GM12878 (cell line): ENCODE measurements around the gene MAGI1. TPM values are rescaled to one million over a fixed set of nuclear protein-coding genes. Genes with fewer than 3 reads are reported as not detected.

Experiments used
- ATAC-seq: fragments of 200-7000 bp; cut with Tn5 transposase; 3 replicates; pipeline ENCODE4 v1.9.1; 2020; ENCODE audit warnings: mild to moderate bottlenecking, moderate library complexity
- BruUV-seq: library from RNA; stranded (reverse); fragments of 400-500 nt; replicated peaks from 2 replicates; lab custom pipeline; 2021; lab: Mats Ljungman, UMichigan
- CTCF ChIA-PET: fragments of 300-600 bp; sonication (Branson Sonifier 250); formaldehyde crosslinking; extraction: SDS; loops from one replicate; lab custom pipeline; 2021; ENCODE audit warnings: inconsistent platforms; lab: Yijun Ruan, JAX
- POLR2A ChIA-PET: fragments of 350-600 bp; formaldehyde crosslinking; extraction: SDS; loops from one replicate; lab custom pipeline; 2021; ENCODE audit warnings: inconsistent platforms; lab: Charles Lee
- RAD21 ChIA-PET: fragments of 300-600 bp; sonication (Branson Sonifier 250); formaldehyde crosslinking; loops from one replicate; lab custom pipeline; 2023; ENCODE audit warnings: antibody characterized with exemption; ENCODE audit not compliant: unreplicated experiment; lab: Charles Lee
- SMC1A ChIA-PET: fragments of 300-600 bp; sonication (Branson Sonifier 250); formaldehyde crosslinking; loops from one replicate; lab custom pipeline; 2023; ENCODE audit not compliant: unreplicated experiment, uncharacterized antibody; lab: Charles Lee
- DNase-seq: peaks from one replicate; pipeline ENCODE4 v3.0.0-alpha.2; 2011; ENCODE audit warnings: low read depth, low spot score
- FAIRE-seq: peaks from 3 replicates; lab custom pipeline; 2011; peaks lifted over from hg19 to GRCh38; lab: Jason Lieb, UNC
- H2AFZ ChIP-seq: 2 replicates; pipeline ENCODE4 v1.6.0; 2011; ENCODE audit warnings: low read depth, low read length, control low read depth; ENCODE audit not compliant: control insufficient read depth
- H3K27ac ChIP-seq: 2 replicates; pipeline ENCODE4 v1.5.1; 2011; ENCODE audit warnings: control low read depth; ENCODE audit not compliant: control insufficient read depth, insufficient read depth
- H3K27me3 ChIP-seq, 2 experiments: replicated peaks in 1 of 2; 2 replicates each; pipeline versions ENCODE4 v1.6.0 to v1.6.1; 2011; ENCODE audit warnings: low read length in 1 of 2; ENCODE audit not compliant: control insufficient read depth in 2 of 2, insufficient read depth in 2 of 2
- H3K36me3 ChIP-seq, 2 experiments: 2 replicates each; pipeline ENCODE4 v1.5.1; 2011; ENCODE audit warnings: low read length in 1 of 2; ENCODE audit not compliant: control insufficient read depth in 2 of 2, insufficient read depth in 2 of 2
- H3K4me1 ChIP-seq: 2 replicates; pipeline ENCODE4 v1.6.1; 2011; ENCODE audit warnings: mild to moderate bottlenecking, low read length, moderate library complexity, mixed read lengths; ENCODE audit not compliant: control insufficient read depth, insufficient read depth
- H3K4me2 ChIP-seq: 2 replicates; pipeline ENCODE4 v1.6.0; 2011; ENCODE audit warnings: control low read depth; ENCODE audit not compliant: control insufficient read depth, insufficient read depth
- H3K4me3 ChIP-seq: fragments of 200-600 bp; sonication (generic); 2 replicates; pipeline ENCODE4 v1.5.1; 2016
- H3K79me2 ChIP-seq: 2 replicates; pipeline ENCODE4 v1.6.0; 2011; ENCODE audit warnings: low read length; ENCODE audit not compliant: control insufficient read depth, insufficient read depth
- H3K9ac ChIP-seq: 2 replicates; pipeline ENCODE4 v1.8.0; 2011; ENCODE audit warnings: low read length, control low read depth, mixed read lengths; ENCODE audit not compliant: control insufficient read depth, insufficient read depth
- H3K9me3 ChIP-seq: replicated peaks from 3 replicates; pipeline ENCODE4 v1.5.1; 2011; ENCODE audit warnings: mild to moderate bottlenecking, low read length; ENCODE audit not compliant: control insufficient read depth, insufficient read depth
- H4K20me1 ChIP-seq: 2 replicates; pipeline ENCODE4 v1.6.0; 2011; ENCODE audit not compliant: control insufficient read depth, insufficient read depth
- BCL11A ChIP-seq: IDR thresholded peaks from 2 replicates; pipeline ENCODE4 v1.6.1; 2011; ENCODE audit warnings: low read depth, low read length
- BRCA1 ChIP-seq: IDR thresholded peaks from 2 replicates; pipeline ENCODE4 v1.6.1; 2011; ENCODE audit warnings: low read depth, low read length, improper control_type of control experiment
- CHD1 ChIP-seq: IDR thresholded peaks from 2 replicates; pipeline ENCODE4 v1.6.1; 2012; ENCODE audit warnings: low read depth, low read length, improper control_type of control experiment
- CREB1 ChIP-seq: IDR thresholded peaks from 2 replicates; pipeline ENCODE4 v1.6.1; 2012; ENCODE audit warnings: low read depth, mild to moderate bottlenecking, inconsistent platforms
- EED ChIP-seq: sonication (generic); IDR thresholded peaks from 2 replicates; pipeline ENCODE4 v1.6.1; 2016; ENCODE audit warnings: antibody characterized with exemption, low read depth
- FOXM1 ChIP-seq: IDR thresholded peaks from 2 replicates; pipeline ENCODE4 v1.6.1; 2012; ENCODE audit warnings: low read depth, mild to moderate bottlenecking, inconsistent platforms, low read length, moderate library complexity
- HCFC1 ChIP-seq: fragments of 150-350 bp; IDR thresholded peaks from 2 replicates; pipeline ENCODE4 v1.6.1; 2014; ENCODE audit warnings: low read length
- JUNB ChIP-seq: IDR thresholded peaks from 2 replicates; pipeline ENCODE4 v1.6.1; 2016; ENCODE audit warnings: antibody characterized with exemption, mild to moderate bottlenecking
- MYC ChIP-seq: IDR thresholded peaks from 2 replicates; pipeline ENCODE4 v1.6.1; 2011; ENCODE audit warnings: mild to moderate bottlenecking, low read length, moderate library complexity, inconsistent platforms; ENCODE audit not compliant: insufficient read depth, insufficient replicate concordance, insufficient read length, severe bottlenecking
- NR2C2 ChIP-seq: IDR thresholded peaks from 2 replicates; pipeline ENCODE4 v1.6.1; 2011; ENCODE audit warnings: borderline replicate concordance, low read depth; ENCODE audit not compliant: control insufficient read depth, insufficient read length
- PAX8 ChIP-seq: fragments of 450-650 bp; IDR thresholded peaks from 2 replicates; pipeline ENCODE4 v1.6.1; 2017; ENCODE audit warnings: mild to moderate bottlenecking, moderate library complexity
- POLR2AphosphoS2 ChIP-seq: IDR thresholded peaks from 2 replicates; pipeline ENCODE4 v1.6.1; 2011; ENCODE audit warnings: low read depth, mild to moderate bottlenecking, low read length, improper control_type of control experiment, moderate library complexity
- RFX5 ChIP-seq: IDR thresholded peaks from 2 replicates; pipeline ENCODE4 v1.6.1; 2011; ENCODE audit warnings: low read depth, low read length, improper control_type of control experiment
- SREBF2 ChIP-seq: IDR thresholded peaks from 2 replicates; pipeline ENCODE4 v1.6.1; 2012; ENCODE audit warnings: mild to moderate bottlenecking, low read length
- TARDBP ChIP-seq: IDR thresholded peaks from 2 replicates; pipeline ENCODE4 v1.6.1; 2016; ENCODE audit warnings: borderline replicate concordance
- TBL1XR1 ChIP-seq: IDR thresholded peaks from 2 replicates; pipeline ENCODE4 v1.6.1; 2012; ENCODE audit warnings: low read depth, low read length, improper control_type of control experiment
- TCF12 ChIP-seq: IDR thresholded peaks from 2 replicates; pipeline ENCODE4 v1.6.1; 2011; ENCODE audit warnings: low read depth, mild to moderate bottlenecking, low read length
- ZNF24 ChIP-seq: fragments of 450-650 bp; IDR thresholded peaks from 2 replicates; pipeline ENCODE4 v1.6.1; 2017; ENCODE audit warnings: antibody characterized with exemption, mild to moderate bottlenecking
- ZNF384 ChIP-seq: IDR thresholded peaks from 2 replicates; pipeline ENCODE4 v1.6.1; 2012; ENCODE audit warnings: low read depth, mild to moderate bottlenecking, low read length, improper control_type of control experiment, borderline replicate concordance
- WGBS: methylation state at CpG from one replicate; pipeline ENCODE4 v1.1.6; 2016; ENCODE audit warnings: low lambda C conversion rate; ENCODE audit not compliant: insufficient replicate concordance, insufficient coverage; ENCODE audit errors: missing lambda C conversion rate; 5-methylcytosine and 5-hydroxymethylcytosine counted together
- in situ Hi-C: fragments of 300-500 bp; cut with MboI; formaldehyde crosslinking; loops from 9 replicates; pipeline ENCODE4 v1.14.3; 2018; ENCODE audit warnings: mixed read lengths
- intact Hi-C: fragments of 100-400 bp; cut with micrococcal nuclease; formaldehyde crosslinking; loops from one replicate; pipeline ENCODE4 v1.14.2; 2022; ENCODE audit not compliant: unreplicated experiment
- polyA plus RNA-seq, 11 experiments: library from polyadenylated mRNA; depleted of rRNA in 4 of 11; unstranded in 6 of 11; stranded (reverse) in 5 of 11; fragments of >200 nt; fragmentation: Nextera tagmentation in 4 of 11; fragmentation: Illumina TruSeq in 1 of 11; extraction: Ambion mirVana in 4 of 11; extraction: Trizol in 1 of 11; gene quantifications; 1 replicate in 1 of 11; 2 replicates in 10 of 11; pipeline versions ENCODE4 v1.2.1 to v1.2.3, GENCODE V29; 2011 to 2016; ENCODE audit warnings: inconsistent platforms in 2 of 11, missing spikeins in 2 of 11, low read depth in 1 of 11
- total RNA-seq, 4 experiments: library from RNA; depleted of rRNA in 3 of 4; stranded (reverse); fragments of >200 nt in 3 of 4; fragmentation: Illumina TruSeq in 1 of 4; extraction: Trizol in 1 of 4; gene quantifications; 2 replicates each; pipeline versions ENCODE4 v1.2.1 to v1.2.3, GENCODE V29; 2013 to 2021
- TF ChIP-seq, protein P1 (sequence below): IDR thresholded peaks from 2 replicates; pipeline ENCODE4 v1.6.1; 2011; ENCODE audit warnings: low read depth, mild to moderate bottlenecking, low read length, moderate library complexity, borderline replicate concordance; ENCODE audit errors: extremely low read depth
- TF ChIP-seq, protein P2 (sequence below): fragments of 150-350 bp; IDR thresholded peaks from 2 replicates; pipeline ENCODE4 v1.6.1; 2016; ENCODE audit warnings: low read depth, low read length

Gene MAGI1
- total and polyA plus RNA-seq, 10 of the 15 experiments (the other 5 are each of a cell fraction or from before 2014, with no cell fraction given): 0.02 to 3.3 (median 0.29) TPM; not detected in 1

DNA sequence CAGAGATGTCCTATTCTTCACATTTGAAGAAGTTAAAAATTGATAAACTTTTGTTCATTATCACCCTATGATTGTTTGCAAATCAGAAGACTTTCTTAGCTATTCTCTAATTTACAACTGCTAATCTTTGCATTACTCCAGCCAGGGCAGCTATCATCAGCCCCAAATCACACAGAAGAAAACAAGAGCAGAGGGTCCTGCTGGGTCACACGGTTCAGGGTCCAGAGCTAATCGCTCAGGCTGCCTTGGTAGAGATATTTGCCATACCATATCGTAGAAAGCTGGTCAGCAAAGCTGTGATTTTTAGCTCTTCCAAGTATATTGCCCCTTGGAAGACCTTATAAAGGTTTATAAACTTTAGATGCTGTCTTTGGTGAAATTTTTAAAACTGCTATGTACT is 181.4 kb downstream of the MAGI1 start (continued):
- no peak for TF ChIP-seq HCFC1
- no peak for TF ChIP-seq CREB1
- TF ChIP-seq TARDBP: no peak
- no peak for TF ChIP-seq NR2C2
- TF ChIP-seq BRCA1: no peak
- TF ChIP-seq PAX8: no peak
- no peak for TF ChIP-seq RFX5
- TF ChIP-seq TCF12: no peak
- TF ChIP-seq JUNB: no peak
- no peak for TF ChIP-seq CHD1
- no peak for TF ChIP-seq BCL11A

DNA sequence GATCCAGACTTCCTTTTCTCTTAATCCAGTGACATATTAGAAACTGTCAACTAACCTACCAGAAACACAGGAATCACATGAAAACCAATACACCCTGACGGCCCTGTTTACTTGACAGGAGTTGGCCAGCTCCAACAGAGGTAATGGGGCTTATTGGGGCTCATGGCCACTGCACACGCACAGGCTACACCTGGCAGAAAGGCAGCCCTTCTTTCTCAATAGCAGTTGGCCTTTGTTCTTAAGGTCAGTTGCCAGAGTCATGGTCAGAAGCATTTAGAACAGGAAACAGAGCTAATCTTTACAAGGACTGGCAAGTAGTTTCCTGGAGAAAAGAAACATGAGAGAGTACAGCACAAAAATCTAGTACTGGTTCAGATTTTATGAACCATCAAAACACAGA is 181.8 kb downstream of the MAGI1 start:
- no peaks in the 10 kb centered on the region for H3K9me3 ChIP-seq
- H3K27ac ChIP-seq: no peak overlapping the region
- H4K20me1 ChIP-seq: no peaks in the 10 kb centered on the region
- FAIRE-seq (no peak), ATAC-seq (no peak), DNase-seq (no peak)
- H3K36me3 ChIP-seq: no peaks in the 10 kb centered on the region
- H3K27me3 ChIP-seq: no peaks in the 10 kb centered on the region
- intact Hi-C loops: no loop called here
- ChIA-PET RAD21 (no interaction called here), CTCF (no interaction called here), POLR2A (no interaction called here)
- no TSS peak for BruUV-seq
- in situ Hi-C loops: no loop called here
- no peak overlapping the region for H3K9ac ChIP-seq
- H2AFZ ChIP-seq: no peak overlapping the region
- H3K4me2 ChIP-seq: no peak overlapping the region
- WGBS: 40% methylated on average over 2 of the region's 2 CpGs
- TF ChIP-seq ZNF24 (no peak), PAX8 (no peak), EED (no peak), ZNF384 (no peak), POLR2AphosphoS2 (no peak), FOXM1 (no peak), SREBF2 (no peak), MYC (no peak), JUNB (no peak), TBL1XR1 (no peak)
- TF ChIP-seq, protein P1, sequence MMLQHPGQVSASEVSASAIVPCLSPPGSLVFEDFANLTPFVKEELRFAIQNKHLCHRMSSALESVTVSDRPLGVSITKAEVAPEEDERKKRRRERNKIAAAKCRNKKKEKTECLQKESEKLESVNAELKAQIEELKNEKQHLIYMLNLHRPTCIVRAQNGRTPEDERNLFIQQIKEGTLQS: no peak
- TF ChIP-seq, protein P2, sequence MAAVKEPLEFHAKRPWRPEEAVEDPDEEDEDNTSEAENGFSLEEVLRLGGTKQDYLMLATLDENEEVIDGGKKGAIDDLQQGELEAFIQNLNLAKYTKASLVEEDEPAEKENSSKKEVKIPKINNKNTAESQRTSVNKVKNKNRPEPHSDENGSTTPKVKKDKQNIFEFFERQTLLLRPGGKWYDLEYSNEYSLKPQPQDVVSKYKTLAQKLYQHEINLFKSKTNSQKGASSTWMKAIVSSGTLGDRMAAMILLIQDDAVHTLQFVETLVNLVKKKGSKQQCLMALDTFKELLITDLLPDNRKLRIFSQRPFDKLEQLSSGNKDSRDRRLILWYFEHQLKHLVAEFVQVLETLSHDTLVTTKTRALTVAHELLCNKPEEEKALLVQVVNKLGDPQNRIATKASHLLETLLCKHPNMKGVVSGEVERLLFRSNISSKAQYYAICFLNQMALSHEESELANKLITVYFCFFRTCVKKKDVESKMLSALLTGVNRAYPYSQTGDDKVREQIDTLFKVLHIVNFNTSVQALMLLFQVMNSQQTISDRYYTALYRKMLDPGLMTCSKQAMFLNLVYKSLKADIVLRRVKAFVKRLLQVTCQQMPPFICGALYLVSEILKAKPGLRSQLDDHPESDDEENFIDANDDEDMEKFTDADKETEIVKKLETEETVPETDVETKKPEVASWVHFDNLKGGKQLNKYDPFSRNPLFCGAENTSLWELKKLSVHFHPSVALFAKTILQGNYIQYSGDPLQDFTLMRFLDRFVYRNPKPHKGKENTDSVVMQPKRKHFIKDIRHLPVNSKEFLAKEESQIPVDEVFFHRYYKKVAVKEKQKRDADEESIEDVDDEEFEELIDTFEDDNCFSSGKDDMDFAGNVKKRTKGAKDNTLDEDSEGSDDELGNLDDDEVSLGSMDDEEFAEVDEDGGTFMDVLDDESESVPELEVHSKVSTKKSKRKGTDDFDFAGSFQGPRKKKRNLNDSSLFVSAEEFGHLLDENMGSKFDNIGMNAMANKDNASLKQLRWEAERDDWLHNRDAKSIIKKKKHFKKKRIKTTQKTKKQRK: no peak
- TF ChIP-seq, all 136 proteins: peak for 0
- Histone ChIP-seq H3K79me2 (no peaks in the 10 kb centered on the region), H3K4me3 (no peak overlapping the region), H3K4me1 (no peaks in the 10 kb centered on the region)
- SMC1A ChIA-PET: no interaction called here
